HepG2 (cell line): Measurements from ENCODE around the gene WDR27. TPM values are rescaled to one million over a fixed set of nuclear protein-coding genes. Genes with fewer than 3 reads are reported as not detected.

Experiments
- ATAC-seq: fragments of 200-7000 bp; cut with Tn5 transposase; 3 replicates; pipeline ENCODE4 v1.9.1; 2020; ENCODE audit warnings: mild to moderate bottlenecking, moderate library complexity
- BruUV-seq: library from RNA; stranded (reverse); fragments of 400-500 nt; replicated peaks from 2 replicates; lab custom pipeline; 2021; lab: Mats Ljungman, UMichigan
- CTCF ChIA-PET: fragments of 300-600 bp; formaldehyde crosslinking; extraction: SDS; loops from one replicate; lab custom pipeline; 2021; ENCODE audit warnings: low total read pairs, inconsistent platforms, low intra/inter-chr PET ratio; lab: Yijun Ruan, JAX
- POLR2A ChIA-PET: fragments of 350-600 bp; sonication (Branson Sonifier 250); formaldehyde crosslinking; loops from one replicate; lab custom pipeline; 2020; ENCODE audit warnings: antibody characterized with exemption, inconsistent platforms; lab: Yijun Ruan, JAX
- DNase-seq: peaks from one replicate; pipeline ENCODE4 v3.0.0-alpha.2; 2015; ENCODE audit warnings: low spot score
- FAIRE-seq: peaks from 3 replicates; lab custom pipeline; 2011; peaks lifted over from hg19 to GRCh38; lab: Jason Lieb, UNC
- H2AFZ ChIP-seq: one replicate; pipeline ENCODE4 v1.6.1; 2011; ENCODE audit warnings: low read length, inconsistent platforms
- H3K27ac ChIP-seq: fragments of 300-600 bp; 3 replicates; pipeline ENCODE4 v1.8.0; 2011; ENCODE audit warnings: mixed run types, mild to moderate bottlenecking, mixed read lengths, low read length, inconsistent platforms; ENCODE audit not compliant: insufficient read depth; ENCODE audit errors: extremely low read length
- H3K27me3 ChIP-seq, 2 experiments: fragments of 200-600 bp in 1 of 2; 2 replicates in 1 of 2; 3 replicates in 1 of 2; pipeline versions ENCODE4 v1.6.0 to v1.8.0; 2011; ENCODE audit warnings: low read length in 2 of 2, mild to moderate bottlenecking in 2 of 2, moderate library complexity in 2 of 2, inconsistent platforms in 1 of 2; ENCODE audit not compliant: insufficient read depth in 2 of 2, control insufficient read depth in 1 of 2
- H3K36me3 ChIP-seq, 2 experiments: fragments of 200-600 bp in 1 of 2; replicated peaks in 1 of 2; 2 replicates in 1 of 2; 3 replicates in 1 of 2; pipeline versions ENCODE4 v1.5.1 to v1.8.0; 2011; ENCODE audit warnings: low read length in 2 of 2, inconsistent platforms in 1 of 2; ENCODE audit not compliant: insufficient read depth in 2 of 2, control insufficient read depth in 1 of 2
- H3K4me1 ChIP-seq: 2 replicates; pipeline ENCODE4 v1.5.1; 2012; ENCODE audit warnings: low read length, inconsistent platforms; ENCODE audit not compliant: insufficient read depth
- H3K4me2 ChIP-seq: 2 replicates; pipeline ENCODE4 v1.6.0; 2011; ENCODE audit warnings: low read depth, low read length, inconsistent platforms
- H3K4me3 ChIP-seq, 3 experiments: fragments of 200-600 bp in 1 of 3; sonication (generic), shearing (Covaris generic) in 1 of 3; replicated peaks in 1 of 3; 2 replicates each; pipeline ENCODE4 v1.5.1; 2011 to 2016; ENCODE audit warnings: low read length in 3 of 3, inconsistent platforms in 2 of 3, low read depth in 2 of 3, mild to moderate bottlenecking in 2 of 3, control low read depth in 1 of 3, mixed read lengths in 1 of 3; ENCODE audit not compliant: insufficient read depth in 1 of 3
- H3K79me2 ChIP-seq: one replicate; pipeline ENCODE4 v1.6.1; 2011; ENCODE audit warnings: low read length, inconsistent platforms; ENCODE audit not compliant: insufficient read depth
- H3K9ac ChIP-seq: 2 replicates; pipeline ENCODE4 v1.6.0; 2011; ENCODE audit warnings: mild to moderate bottlenecking, low read depth, low read length, inconsistent platforms; ENCODE audit not compliant: insufficient read depth
- H3K9me3 ChIP-seq: 2 replicates; pipeline ENCODE4 v1.5.1; 2012; ENCODE audit warnings: mild to moderate bottlenecking, low read length
- H4K20me1 ChIP-seq: 2 replicates; pipeline ENCODE4 v1.6.0; 2011; ENCODE audit warnings: inconsistent platforms, mild to moderate bottlenecking, low read length, moderate library complexity; ENCODE audit not compliant: insufficient read depth
- GMEB1 ChIP-seq: sonication (generic); formaldehyde crosslinking; IDR thresholded peaks from 2 replicates; pipeline ENCODE4 v1.5.1; 2020; ENCODE audit warnings: missing genetic modification reagents, mild to moderate bottlenecking, borderline replicate concordance
- HNRNPLL ChIP-seq: fragments of 200-400 bp; formaldehyde crosslinking; IDR thresholded peaks from 2 replicates; pipeline ENCODE4 v1.6.1; 2017; ENCODE audit warnings: mild to moderate bottlenecking, low read depth, low read length; ENCODE audit not compliant: poor library complexity, severe bottlenecking
- LCORL ChIP-seq, 2 experiments: fragments of 450-650 bp in 1 of 2; sonication (generic) in 1 of 2; formaldehyde crosslinking in 1 of 2; IDR thresholded peaks; 2 replicates each; pipeline versions ENCODE4 v1.5.0 to v1.6.1; 2017 to 2020; ENCODE audit warnings: antibody characterized with exemption in 1 of 2, missing genetic modification reagents in 1 of 2
- MAFK ChIP-seq, 2 experiments: IDR thresholded peaks in 1 of 2; conservative IDR thresholded peaks in 1 of 2; 2 replicates each; pipeline ENCODE4 v1.6.1; 2011; ENCODE audit warnings: improper control_type of control experiment in 2 of 2, low read length in 2 of 2
- ZNF792 ChIP-seq: IDR thresholded peaks from 2 replicates; pipeline ENCODE4 v1.6.1; 2016
- WGBS: methylation state at CpG from one replicate; pipeline ENCODE4 v1.1.6; 2017; ENCODE audit warnings: low lambda C conversion rate; 5-methylcytosine and 5-hydroxymethylcytosine counted together
- in situ Hi-C: cut with HindIII; loops from 2 replicates; pipeline ENCODE4 v1.10.0; 2017; ENCODE audit warnings: low pct_unique_long_range_greater_than_20kb; ENCODE audit not compliant: extremely low pct_ligation_motif_present
- intact Hi-C: fragments of 100-400 bp; cut with micrococcal nuclease; formaldehyde crosslinking; loops from one replicate; pipeline ENCODE4 v1.10.0; 2022; ENCODE audit not compliant: unreplicated experiment
- polyA plus RNA-seq, 8 experiments: library from polyadenylated mRNA; depleted of rRNA in 3 of 8; stranded (reverse) in 7 of 8; unstranded in 1 of 8; fragments of >200 nt; fragmentation: Illumina TruSeq in 4 of 8; extraction: Trizol in 4 of 8; gene quantifications; 2 replicates each; pipeline versions ENCODE4 v1.2.1 to v1.2.3, GENCODE V29; 2011 to 2016; ENCODE audit warnings: low read depth in 4 of 8, missing spikeins in 1 of 8, mixed read lengths in 1 of 8; ENCODE audit not compliant: insufficient read depth in 1 of 8
- total RNA-seq, 5 experiments: library from RNA; depleted of rRNA; stranded (reverse); fragments of >200 nt; fragmentation: Illumina TruSeq; extraction: Trizol; gene quantifications; 2 replicates each; pipeline ENCODE4 v1.2.3, GENCODE V29; 2016; ENCODE audit warnings: low read depth in 1 of 5

Gene WDR27
- total and polyA plus RNA-seq, 2 of the 13 experiments (the other 11 are each of a cell fraction or from before 2014, with no cell fraction given) = 34.1 to 80.3 TPM

DNA sequence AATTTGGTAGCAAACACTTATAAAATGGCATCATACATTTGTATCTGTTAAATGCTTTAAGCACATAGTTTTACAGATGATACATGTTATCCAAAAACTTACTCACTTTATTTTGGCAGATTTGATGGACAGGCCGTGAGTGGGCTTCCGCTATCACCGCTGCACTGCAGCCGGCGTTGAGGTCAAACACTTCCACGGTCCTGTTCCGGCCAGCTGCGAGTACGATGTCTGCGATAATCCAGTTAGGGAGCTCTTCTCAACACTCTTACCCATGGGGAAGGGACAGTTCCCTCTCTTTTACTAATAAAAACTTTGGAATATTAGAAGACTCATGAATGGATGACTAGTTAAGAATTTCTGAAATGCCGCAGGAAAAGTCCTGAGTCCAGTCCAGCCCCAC is 69.0 kb downstream of the WDR27 start:
- in situ Hi-C loops (no loop called here), intact Hi-C loops (no loop called here)
- Histone ChIP-seq H3K27ac (no peak overlapping the region), H3K79me2 (no peaks in the 10 kb centered on the region), H3K4me3 (no peak overlapping the region), H2AFZ (no peak overlapping the region), H3K36me3 (peaks cover 9 to 25% of the 10 kb centered on the region in 2 experiments), H3K9ac (no peak overlapping the region), H4K20me1 (no peaks in the 10 kb centered on the region), H3K4me2 (no peak overlapping the region)
- POLR2A ChIA-PET = no interaction called here
- DNase-seq (no peak), FAIRE-seq (no peak), ATAC-seq (no peak)
- BruUV-seq = no TSS peak
- CTCF ChIA-PET = no interaction called here
- 98% methylated on average over 11 of the region's 11 CpGs for WGBS
- no peak for TF ChIP-seq GMEB1 (CRISPR knock-in tag)
- no peak for TF ChIP-seq HNRNPLL
- TF ChIP-seq, all 625 proteins: peak for 0
- Histone ChIP-seq H3K27me3 (no peaks in the 10 kb centered on the region), H3K9me3 (no peaks in the 10 kb centered on the region), H3K4me1 (no peaks in the 10 kb centered on the region)

DNA sequence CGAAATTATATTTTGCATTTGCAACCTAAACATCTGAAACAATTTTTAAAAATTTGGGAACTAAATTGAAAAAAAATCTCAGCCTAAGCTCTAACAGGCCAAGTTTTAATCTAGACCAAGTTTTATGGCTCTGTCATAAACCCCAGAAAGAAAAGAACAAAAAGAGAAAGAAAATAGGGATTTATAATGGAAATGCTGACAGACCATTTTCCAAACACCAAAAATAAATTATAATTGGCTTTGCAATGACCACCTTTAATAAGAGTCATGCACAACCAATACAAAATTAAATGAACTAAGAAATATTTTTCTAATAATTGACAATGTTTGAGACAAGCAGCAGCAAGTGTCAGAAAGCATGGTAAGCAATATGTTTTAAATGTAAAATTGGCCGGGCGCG is 72.6 kb downstream of the WDR27 start:
- ATAC-seq (no peak), FAIRE-seq (no peak), DNase-seq (no peak)
- H3K4me3 ChIP-seq = no peak overlapping the region
- no peaks in the 10 kb centered on the region for H3K9me3 ChIP-seq
- intact Hi-C loops = no loop called here
- BruUV-seq = no TSS peak
- H2AFZ ChIP-seq = no peak overlapping the region
- no peaks in the 10 kb centered on the region for H3K27me3 ChIP-seq
- 71% methylated on average over 4 of the region's 4 CpGs for WGBS
- no peak overlapping the region for H3K27ac ChIP-seq
- ChIA-PET POLR2A (no interaction called here), CTCF (no interaction called here)
- no peak overlapping the region for H3K4me2 ChIP-seq
- no peak overlapping the region for H3K9ac ChIP-seq
- TF ChIP-seq MAFK (conservative IDR thresholded peaks at IDR 0.05 in 1 of 2, IDR thresholded peaks at IDR 0.05 in 1 of 2; ENCODE audit: low read length in 2 of 2) (peak in 1 of 2 experiments; percentile 55; a peak in 2 of 4 replicates), LCORL (IDR thresholded peaks at IDR 0.05) (no peak), LCORL (CRISPR knock-in tag; IDR thresholded peaks at IDR 0.05) (no peak), ZNF792 (CRISPR knock-in tag) (no peak)
- in situ Hi-C loops = no loop called here
- H3K36me3 ChIP-seq = peaks cover 22 to 39% of the 10 kb centered on the region in 2 experiments
- H3K79me2 ChIP-seq = no peaks in the 10 kb centered on the region
- H4K20me1 ChIP-seq = no peaks in the 10 kb centered on the region
- H3K4me1 ChIP-seq = no peaks in the 10 kb centered on the region
